ENCODE data around the gene KLF8. TPM values are rescaled to one million over a fixed set of nuclear protein-coding genes. Genes with fewer than 3 reads are reported as not detected.
"Not testable (repeated sequence)": the region's sequence is repeated elsewhere in the genome, so short reads cannot be mapped to it uniquely, and the experiment has no call there.

The KLF8 gene
- polyA plus RNA-seq = 1.8 and 4.1 TPM in 2 replicates
- polyA minus RNA-seq = 6.6 and 9.0 TPM in 2 replicates

DNA sequence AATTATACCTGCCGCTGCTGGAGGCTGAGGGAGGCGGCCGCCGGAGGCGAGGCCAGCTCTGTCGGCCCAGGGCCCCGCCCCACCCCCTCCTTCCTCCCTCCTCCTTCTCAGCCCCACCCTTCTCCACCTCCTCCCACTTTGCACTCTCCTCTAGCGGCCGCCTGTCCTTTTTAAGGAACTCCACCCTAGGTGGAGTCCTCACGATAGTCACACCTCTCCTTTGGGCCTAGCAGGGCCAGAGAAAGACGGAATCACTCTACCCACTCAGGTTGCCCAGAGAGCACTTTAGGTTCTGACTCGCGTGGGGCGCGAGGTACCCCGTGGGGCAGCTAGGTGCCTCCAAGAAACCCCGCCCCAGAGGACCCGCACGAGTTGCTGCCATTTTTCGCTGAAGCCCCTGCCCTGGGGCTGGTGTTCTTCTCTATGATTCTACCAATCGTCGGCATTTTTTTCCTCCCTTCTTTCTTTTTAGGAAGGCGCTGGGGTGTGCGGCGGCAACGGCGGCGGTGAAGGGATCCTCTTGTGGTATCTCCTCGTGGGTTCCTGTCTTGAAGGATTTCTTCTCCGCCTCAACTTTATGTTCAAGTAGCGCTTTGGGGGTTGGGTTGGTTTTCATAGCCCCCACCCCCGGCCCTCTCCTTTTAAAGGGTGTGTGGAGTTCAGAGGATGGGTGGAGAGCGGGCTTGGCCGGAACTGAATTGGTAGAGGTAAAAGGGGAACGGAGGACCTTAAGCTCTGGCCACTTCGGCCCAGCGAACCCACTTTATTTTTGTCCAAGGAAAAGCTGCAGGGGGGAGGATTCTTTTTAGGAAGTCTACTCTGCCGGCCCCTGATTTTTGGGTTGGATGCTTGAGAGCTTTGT lies at the start of gene KLF8:
Gene KLF8 (plus strand): TSS at position 136 of the 862 bp plus-strand sequence. CDS start 979 bp downstream, outside the sequence.
- H3K27ac ChIP-seq (ENCODE audit: low read length) = peak within 1 kb of the TSS; percentile 34
- no peaks in the 10 kb centered on the region for H3K9me3 ChIP-seq (ENCODE audit: low read length)
- H3K9ac ChIP-seq (ENCODE audit: low read length) = no peak within 1 kb of the TSS
- H3K4me2 ChIP-seq (ENCODE audit: low read length) = no peak within 1 kb of the TSS
- H4K20me1 ChIP-seq (ENCODE audit: insufficient read depth) = no peaks in the 10 kb centered on the region
- H3K4me3 ChIP-seq (ENCODE audit: low read length) = peak within 1 kb of the TSS; percentile 54
- no peaks in the 10 kb centered on the region for H3K36me3 ChIP-seq (ENCODE audit: insufficient read depth, low read length)
- H2AFZ ChIP-seq (ENCODE audit: low read depth, low read length) = no peak within 1 kb of the TSS
- H3F3A ChIP-seq (ENCODE audit: insufficient read depth, low read length, poor library complexity, severe bottlenecking) = no peaks in the 10 kb centered on the region
- H3K27me3 ChIP-seq (ENCODE audit: insufficient read depth, low read depth, low read length) = no peaks in the 10 kb centered on the region
- TF ChIP-seq RAD21 (conservative IDR thresholded peaks at IDR 0.05) = no peak
- no peak for TF ChIP-seq MXI1 (conservative IDR thresholded peaks at IDR 0.05; ENCODE audit: poor library complexity, severe bottlenecking)
- TF ChIP-seq, protein P1, sequence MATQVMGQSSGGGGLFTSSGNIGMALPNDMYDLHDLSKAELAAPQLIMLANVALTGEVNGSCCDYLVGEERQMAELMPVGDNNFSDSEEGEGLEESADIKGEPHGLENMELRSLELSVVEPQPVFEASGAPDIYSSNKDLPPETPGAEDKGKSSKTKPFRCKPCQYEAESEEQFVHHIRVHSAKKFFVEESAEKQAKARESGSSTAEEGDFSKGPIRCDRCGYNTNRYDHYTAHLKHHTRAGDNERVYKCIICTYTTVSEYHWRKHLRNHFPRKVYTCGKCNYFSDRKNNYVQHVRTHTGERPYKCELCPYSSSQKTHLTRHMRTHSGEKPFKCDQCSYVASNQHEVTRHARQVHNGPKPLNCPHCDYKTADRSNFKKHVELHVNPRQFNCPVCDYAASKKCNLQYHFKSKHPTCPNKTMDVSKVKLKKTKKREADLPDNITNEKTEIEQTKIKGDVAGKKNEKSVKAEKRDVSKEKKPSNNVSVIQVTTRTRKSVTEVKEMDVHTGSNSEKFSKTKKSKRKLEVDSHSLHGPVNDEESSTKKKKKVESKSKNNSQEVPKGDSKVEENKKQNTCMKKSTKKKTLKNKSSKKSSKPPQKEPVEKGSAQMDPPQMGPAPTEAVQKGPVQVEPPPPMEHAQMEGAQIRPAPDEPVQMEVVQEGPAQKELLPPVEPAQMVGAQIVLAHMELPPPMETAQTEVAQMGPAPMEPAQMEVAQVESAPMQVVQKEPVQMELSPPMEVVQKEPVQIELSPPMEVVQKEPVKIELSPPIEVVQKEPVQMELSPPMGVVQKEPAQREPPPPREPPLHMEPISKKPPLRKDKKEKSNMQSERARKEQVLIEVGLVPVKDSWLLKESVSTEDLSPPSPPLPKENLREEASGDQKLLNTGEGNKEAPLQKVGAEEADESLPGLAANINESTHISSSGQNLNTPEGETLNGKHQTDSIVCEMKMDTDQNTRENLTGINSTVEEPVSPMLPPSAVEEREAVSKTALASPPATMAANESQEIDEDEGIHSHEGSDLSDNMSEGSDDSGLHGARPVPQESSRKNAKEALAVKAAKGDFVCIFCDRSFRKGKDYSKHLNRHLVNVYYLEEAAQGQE (IDR thresholded peaks at IDR 0.05; ENCODE audit: borderline replicate concordance) = no peak
- TF ChIP-seq TAF1 (IDR thresholded peaks at IDR 0.05; ENCODE audit: low read depth) = no peak
- no peak for TF ChIP-seq SMC3 (conservative IDR thresholded peaks at IDR 0.05; ENCODE audit: poor library complexity)
- TF ChIP-seq POLR2AphosphoS5 (IDR thresholded peaks at IDR 0.05) = no peak
- TF ChIP-seq EZH2 (IDR thresholded peaks at IDR 0.05; ENCODE audit: borderline replicate concordance, insufficient read depth, low read length, poor library complexity, severe bottlenecking) = no peak
- TF ChIP-seq EP300 (conservative IDR thresholded peaks at IDR 0.05; ENCODE audit: poor library complexity, severe bottlenecking) = no peak
- TF ChIP-seq, protein P2, sequence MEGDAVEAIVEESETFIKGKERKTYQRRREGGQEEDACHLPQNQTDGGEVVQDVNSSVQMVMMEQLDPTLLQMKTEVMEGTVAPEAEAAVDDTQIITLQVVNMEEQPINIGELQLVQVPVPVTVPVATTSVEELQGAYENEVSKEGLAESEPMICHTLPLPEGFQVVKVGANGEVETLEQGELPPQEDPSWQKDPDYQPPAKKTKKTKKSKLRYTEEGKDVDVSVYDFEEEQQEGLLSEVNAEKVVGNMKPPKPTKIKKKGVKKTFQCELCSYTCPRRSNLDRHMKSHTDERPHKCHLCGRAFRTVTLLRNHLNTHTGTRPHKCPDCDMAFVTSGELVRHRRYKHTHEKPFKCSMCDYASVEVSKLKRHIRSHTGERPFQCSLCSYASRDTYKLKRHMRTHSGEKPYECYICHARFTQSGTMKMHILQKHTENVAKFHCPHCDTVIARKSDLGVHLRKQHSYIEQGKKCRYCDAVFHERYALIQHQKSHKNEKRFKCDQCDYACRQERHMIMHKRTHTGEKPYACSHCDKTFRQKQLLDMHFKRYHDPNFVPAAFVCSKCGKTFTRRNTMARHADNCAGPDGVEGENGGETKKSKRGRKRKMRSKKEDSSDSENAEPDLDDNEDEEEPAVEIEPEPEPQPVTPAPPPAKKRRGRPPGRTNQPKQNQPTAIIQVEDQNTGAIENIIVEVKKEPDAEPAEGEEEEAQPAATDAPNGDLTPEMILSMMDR (IDR thresholded peaks at IDR 0.05; ENCODE audit: poor library complexity, severe bottlenecking) = no peak
- no peaks in the 10 kb centered on the region for H3K9me2 ChIP-seq (ENCODE audit: insufficient read depth, low read length)
- H3K79me2 ChIP-seq (replicated peaks; ENCODE audit: insufficient read depth, low read length) = no peaks in the 10 kb centered on the region

DNA sequence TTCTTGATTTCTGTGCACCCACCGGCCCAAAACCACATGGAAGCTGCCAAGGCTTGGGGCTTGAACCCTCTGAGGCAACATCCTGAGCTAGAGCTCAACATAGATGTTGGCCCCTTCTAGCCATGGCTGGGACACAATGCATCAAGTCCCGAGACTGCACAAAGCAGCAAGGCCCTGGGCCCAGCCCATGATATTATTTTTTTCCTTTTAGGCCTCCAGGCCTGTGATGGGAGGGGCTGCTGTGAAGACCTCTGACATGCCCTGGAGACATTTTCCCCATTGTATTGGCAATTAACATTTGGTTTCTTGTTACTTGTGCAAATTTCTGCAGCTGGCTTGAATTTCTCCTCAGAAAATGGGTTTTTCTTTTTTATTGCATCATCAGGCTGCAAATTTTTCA lies 25.2 kb upstream of the KLF8 start:
- H3K4me2 ChIP-seq (ENCODE audit: low read length); H3F3A ChIP-seq (ENCODE audit: insufficient read depth, low read length, poor library complexity, severe bottlenecking); H3K27me3 ChIP-seq (ENCODE audit: insufficient read depth, low read depth, low read length); H3K9ac ChIP-seq (ENCODE audit: low read length); H3K9me3 ChIP-seq (ENCODE audit: low read length); H3K9me2 ChIP-seq (ENCODE audit: insufficient read depth, low read length); H2AFZ ChIP-seq (ENCODE audit: low read depth, low read length); H4K20me1 ChIP-seq (ENCODE audit: insufficient read depth); H3K79me2 ChIP-seq (replicated peaks; ENCODE audit: insufficient read depth, low read length); H3K27ac ChIP-seq (ENCODE audit: low read length); H3K4me3 ChIP-seq (ENCODE audit: low read length); H3K36me3 ChIP-seq (ENCODE audit: insufficient read depth, low read length): not testable (repeated sequence)

Measured in neural cell (in vitro differentiated cells).